NCI-H146 treated with DMSO at 0.1 percent for 48 hours (cell line): ENCODE results near the gene KPTN.

ENCODE experiments used
- DNase-seq: peaks from one replicate; lab custom pipeline; 2025; ENCODE audit not compliant: unreplicated experiment; lab: John Stamatoyannopoulos, UW

Gene KPTN

DNA sequence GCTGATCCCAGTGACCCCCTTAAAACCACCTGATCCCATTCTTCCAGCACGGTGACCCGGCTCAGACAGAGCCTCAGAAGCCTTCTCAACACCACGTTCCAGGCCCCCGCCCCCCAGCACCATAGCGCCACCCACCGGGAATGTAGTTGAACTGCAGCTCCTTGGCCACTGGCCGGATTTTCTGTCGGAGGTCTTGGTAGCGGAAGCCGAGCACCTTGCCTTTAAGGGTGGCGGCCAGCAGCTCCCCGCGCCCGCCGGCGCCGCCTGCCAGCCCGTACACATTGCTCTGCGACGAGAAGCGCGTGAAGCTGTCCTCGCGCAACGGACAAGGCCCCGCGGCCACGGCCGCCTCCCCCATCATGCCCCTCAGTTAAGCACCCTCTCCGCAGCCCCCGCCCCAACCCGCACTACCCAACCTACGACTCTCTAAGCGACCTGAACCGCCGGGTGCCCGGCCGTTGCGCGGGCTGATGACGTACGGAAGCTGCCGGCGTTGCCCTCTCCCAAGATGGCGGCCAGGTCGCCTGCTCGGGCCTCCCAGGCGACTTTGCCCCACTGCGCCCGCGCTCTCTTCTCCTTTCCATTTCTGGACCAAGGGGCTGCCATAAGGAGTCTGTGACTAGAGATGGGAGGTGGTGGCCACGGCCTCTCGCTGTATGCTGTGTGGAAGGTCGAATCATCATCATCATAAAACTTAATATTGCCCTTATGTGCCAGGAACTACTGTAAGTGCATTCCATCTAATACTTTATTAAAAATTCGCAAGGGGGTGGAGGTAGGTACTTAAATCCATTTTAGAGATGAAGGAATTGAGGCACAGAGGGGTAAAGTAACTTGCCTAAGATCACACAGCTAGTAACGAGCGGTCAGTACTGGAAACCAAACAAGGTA lies at the start of gene KPTN:
KPTN (minus strand) TSS at position 420 of the 891 bp plus-strand sequence; CDS start at position 361, 59 bp downstream.
- peak; percentile 89 for DNase-seq

DNA sequence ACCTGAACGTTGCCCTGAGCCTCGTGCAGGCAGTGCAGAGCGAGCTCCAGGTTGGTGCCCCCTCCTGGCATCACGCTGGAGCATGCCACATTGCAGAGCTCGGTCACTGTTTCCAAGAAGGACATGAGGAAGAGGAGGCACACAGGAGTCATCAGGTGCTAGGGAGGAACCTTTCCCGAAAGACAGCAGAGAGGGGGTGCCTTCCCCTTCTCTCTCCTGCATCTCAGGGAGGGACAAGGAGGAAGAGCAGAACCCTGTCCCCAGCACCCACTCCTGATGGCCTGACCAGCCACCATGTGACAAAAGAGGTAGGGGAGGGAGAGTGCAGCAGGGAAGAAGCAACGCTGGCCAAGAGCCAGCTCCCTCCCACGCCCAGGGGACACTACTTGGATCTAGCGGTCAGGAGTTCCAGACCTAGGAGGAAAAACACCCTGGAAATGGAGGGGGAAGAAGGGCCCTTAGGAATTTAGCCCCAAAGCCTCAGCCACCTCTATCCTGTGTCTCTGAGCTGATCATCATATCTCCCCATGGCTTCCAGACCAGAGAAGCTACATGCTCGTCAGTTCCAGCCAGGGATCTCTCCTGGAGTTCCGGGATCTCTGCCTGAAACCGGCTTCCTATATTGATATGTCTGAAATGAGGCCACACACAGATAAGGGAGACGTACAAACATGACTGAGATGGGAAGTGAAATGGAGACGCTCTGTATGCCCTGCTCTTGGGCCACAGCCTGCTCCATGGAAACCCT lies 47.8 kb upstream of the KPTN start:
- DNase-seq: no peak

DNA sequence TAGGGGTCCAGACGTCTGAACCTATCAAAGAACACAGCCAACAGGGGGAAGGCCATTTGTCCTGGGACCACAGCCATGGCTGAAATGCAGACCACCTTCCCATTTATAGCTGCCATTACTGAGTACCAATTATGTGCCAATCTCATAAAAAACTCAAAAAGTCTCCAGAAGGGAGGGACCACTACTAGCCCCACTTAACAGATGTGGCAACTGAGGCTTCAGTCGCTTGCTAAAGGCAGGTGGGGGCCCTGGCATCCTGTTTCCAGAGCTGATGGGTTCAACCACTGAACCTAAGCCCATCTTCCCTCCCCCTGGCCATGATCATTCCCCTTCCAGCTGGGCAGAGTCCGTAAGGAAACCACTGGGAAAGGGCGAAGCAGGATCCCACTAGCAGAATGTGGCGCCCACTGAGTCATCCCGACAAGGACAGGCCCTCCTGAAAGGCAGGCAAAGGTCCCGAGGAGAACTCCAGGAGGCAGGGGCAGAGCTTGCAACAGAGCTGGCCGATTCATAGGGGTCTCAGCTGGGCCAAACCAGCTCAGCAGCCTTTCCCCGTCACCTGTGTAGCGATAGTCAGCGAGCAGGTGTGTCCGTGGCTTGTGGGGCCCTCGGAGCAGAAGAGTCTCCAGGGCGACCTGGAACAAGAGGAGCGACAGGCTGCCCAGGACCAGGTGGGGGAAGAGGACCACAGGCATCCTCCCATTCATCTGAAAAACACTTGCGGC lies 45.2 kb upstream of the KPTN start:
- no peak for DNase-seq

- DNase-seq: no peak
Measured at GRCh38 chr19:47526798-47527197, 42.8 kb upstream of the KPTN start.

DNA sequence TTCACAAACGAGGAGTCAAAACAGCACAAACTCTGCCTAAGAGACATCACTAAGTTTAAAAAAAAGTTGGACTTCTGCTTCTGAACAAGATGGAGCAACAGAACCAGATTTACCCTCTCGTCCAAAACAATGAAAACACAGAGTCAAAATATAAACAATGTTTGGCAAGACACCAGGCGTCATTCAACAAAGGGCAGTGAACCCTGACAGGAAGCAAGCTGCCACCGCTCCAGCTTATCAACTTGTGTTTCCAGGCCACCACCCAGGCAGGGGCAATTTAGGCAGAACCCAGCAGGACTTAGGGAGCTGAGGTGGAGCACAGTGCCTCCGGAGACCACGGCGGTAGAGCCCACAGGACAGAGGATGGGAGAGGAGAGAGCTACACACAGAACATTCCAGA lies 39.5 kb upstream of the KPTN start:
- DNase-seq: peak; percentile 34

GRCh38 chr19:47521473-47522180 lies 37.6 kb upstream of the KPTN start:
- DNase-seq: no peak

DNA sequence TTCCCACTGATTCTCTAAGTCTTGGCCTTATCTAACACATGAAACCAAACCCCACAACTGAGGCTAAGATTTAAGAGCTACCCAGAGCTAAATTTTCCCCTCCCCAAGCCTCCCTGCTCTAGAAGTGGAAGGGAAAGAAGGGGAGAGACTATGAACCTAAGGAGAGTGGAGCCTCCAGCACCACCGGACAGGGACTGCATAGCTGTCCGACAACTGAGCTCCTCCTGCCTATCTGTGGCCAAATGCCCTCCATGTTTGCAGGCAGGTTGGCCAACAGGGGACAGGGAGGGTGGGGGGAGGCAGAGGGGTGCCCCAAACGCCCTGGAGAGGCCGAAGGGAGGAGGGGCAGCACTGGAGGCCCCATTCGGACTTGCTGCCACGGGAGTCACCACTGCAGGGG lies 36.8 kb upstream of the KPTN start:
- no peak for DNase-seq

- DNase-seq: no peak
Measured at GRCh38 chr19:47520343-47520806, 36.4 kb upstream of the KPTN start.

GRCh38 chr19:47518854-47519253 lies 34.8 kb upstream of the KPTN start:
- DNase-seq: no peak

GRCh38 chr19:47518139-47518538 lies 34.1 kb upstream of the KPTN start:
- no peak for DNase-seq

DNA sequence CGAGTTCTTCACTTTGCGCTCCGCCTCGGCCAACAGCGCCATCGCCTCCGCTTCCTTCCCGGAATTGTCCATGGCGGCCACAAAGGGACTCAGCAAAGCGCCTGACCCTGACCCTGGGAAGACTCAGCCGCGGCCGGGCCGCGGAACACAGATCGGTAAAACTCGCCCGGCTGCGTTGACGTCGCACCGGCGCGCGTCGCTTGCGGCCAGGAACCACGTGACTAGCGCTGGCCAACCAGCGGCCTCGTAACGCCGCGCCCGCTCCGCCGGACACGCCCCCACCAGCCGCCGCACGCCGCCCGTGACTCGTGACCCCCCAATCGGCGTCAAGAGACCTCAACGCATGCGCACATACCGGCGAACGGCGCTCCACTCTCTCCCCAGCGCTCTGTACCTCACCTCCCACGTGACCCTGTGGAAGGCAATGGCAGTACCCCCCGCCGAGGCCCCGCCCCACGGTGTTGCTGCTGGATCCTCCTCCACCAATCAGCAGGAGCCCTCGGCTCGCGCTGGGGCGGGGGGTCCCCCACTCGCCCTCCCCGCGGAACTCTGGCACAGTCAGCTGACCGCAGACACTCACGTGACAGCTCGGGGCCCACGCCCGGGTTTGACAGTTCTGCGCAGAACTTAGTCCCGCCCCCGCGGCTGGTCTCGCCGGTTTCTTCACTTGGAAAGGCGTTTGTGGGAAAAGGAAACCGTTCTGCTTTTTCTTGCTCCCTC lies 31.0 kb upstream of the KPTN start, which contains the start of gene NAPA:
NAPA (minus strand) TSS at position 195 of the 720 bp plus-strand sequence; CDS start at position 72, 123 bp downstream.
- peak; percentile 99 for DNase-seq

DNA sequence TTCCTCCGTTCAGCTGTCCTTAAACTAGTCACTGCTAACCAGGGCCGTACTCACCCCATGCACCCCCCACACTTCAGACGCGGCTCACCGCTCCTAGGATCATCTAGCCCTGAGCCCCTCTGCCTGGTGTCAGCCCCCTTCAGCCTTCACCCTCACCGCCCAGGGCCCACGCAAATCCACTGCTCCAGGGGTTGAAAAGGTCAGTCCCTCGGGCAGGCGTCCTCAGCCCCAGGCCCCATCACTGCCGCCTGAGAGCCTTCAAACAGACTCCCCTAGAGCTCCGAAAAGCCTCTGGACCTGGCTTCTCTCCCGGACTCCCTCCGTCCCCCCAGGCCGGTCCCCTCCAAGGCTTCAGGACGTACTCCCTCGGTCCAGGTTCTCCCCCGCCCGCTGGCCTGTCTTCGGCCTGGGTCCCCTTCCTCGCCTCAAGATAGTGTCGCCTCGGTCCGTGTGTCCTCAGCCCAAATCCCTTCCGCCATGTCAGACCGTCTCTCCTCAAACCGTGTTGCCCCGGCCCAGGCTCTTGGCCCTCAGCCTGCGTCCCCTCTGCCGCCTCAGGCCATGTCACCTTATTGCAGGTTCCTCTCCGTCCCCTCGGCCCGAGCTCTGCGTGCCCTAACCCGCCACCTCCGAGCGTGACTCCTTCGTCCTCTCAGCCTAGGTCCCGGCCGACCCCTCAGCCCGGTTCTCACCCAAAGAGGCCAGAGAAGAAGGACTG lies 30.3 kb upstream of the KPTN start:
- DNase-seq: no peak

DNA sequence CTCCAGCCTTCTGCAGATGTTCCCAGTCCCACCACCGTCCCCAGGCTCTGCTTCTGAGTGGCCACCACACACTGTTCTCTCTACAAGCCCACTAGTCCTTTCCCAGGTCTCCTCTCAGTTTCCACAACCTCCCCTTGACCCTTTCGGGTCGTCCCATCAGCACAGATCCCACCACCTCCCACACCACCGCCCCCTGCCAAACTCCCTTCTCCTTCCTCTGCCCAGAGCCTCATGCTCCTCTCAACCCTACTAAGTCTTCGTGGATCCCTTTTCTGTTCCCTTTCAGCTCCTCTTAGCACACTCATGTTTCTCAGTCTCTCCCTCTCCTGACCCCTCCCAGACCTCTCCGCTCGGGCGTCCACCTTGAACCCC lies 28.9 kb upstream of the KPTN start:
- DNase-seq: no peak

DNA sequence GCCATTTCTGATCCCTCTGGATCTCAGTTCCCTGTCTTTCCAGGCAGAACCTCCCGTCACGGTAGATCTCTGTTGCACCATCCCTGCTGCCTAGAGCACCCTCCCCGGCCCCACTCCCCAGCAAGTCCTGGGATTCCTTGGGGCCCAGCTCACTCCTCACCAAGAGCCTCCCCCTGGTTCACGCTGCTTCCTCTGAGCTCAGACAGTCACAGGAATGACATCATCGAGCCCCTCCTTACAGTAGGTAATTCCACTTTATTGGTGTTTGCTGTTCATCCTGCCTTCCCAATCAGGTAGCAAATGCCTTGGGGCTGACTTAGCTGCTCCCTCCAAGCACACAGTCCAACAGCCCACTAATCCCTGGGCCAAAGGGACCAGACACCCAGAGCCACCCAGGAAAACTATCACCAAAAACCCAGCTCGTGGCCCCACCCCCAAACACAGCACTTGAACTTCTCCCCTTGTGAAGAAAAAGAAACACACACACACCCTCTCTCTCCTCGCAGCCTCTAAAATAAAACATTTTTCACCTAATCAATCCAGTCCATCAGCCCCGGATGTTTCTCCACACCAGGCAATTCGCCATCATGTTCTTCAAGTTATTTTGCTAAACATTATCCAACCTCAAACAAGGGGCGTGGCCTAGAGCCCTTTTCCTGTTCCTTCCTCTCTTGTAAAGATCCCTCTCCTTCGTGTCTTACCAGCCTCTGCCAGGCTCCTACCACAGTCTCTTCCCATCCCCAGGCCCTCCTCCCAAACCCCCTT lies 28.3 kb upstream of the KPTN start:
- no peak for DNase-seq

DNA sequence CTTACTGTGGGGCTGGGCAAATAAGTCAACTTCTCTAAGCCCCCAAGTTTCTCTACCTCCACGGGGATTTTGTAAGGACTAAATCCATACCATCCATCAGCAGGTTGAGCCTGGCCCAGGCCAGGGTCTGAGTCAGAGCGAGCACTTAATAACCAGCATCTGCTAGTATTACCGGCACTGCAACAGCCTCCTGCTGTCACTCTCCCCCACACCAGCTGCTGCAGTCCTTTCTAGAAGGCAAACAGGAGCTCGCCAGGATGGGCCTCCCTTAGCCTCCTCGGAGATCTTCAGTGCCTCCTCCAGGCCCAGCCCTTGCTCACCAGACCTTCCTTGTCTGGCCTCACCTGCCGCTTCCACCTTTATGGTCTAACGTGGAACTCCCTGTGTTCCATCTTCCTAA lies 27.7 kb upstream of the KPTN start:
- no peak for DNase-seq

GRCh38 chr19:47511128-47511517 lies 27.1 kb upstream of the KPTN start:
- DNase-seq: no peak

DNA sequence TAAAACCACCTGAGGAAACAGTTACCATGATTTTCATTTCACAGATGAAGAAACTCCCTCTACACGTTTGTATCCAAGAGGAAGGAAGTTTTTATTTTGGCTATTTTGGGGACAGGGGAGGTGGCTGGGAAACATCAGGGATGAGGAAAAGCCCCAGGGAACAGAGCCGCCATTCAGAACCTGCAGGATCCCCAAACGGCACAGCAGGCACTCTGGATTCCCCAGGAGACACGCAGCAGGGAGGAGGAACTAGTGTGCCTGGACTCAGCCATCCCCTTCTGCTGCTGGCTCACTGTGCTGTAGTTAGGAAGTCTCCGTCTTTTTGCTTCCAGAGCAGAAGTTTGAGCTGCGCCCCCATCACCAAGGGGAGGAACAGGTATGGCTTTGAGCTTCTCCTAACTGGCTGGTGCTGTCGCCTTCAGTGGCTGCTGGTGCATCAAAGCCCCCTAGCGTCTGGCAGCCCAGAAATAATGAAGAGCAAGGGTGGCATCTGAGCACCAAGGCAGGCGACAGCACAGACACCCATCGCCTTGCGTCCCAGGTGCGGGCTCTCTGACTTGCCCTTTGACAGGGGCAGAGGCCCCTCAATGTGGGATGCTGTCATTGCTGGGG lies 26.6 kb upstream of the KPTN start:
- no peak for DNase-seq

- DNase-seq: no peak
Measured at GRCh38 chr19:47509973-47510372, 26.0 kb upstream of the KPTN start.
